Gastrocnemius medialis (tissue), 4 donors: Measurements from ENCODE around the gene NUDT17. TPM values are rescaled to one million over a fixed set of nuclear protein-coding genes. Genes with fewer than 3 reads are reported as not detected.
A peak's percentile ranks its signal among the peaks of the same experiment; 100 is the strongest.
"Not testable (repeated sequence)": the region's sequence is repeated elsewhere in the genome, so short reads cannot be mapped to it uniquely, and the experiment has no call there.

ENCODE experiments used
- ATAC-seq, 2 donors: fragments of 150-250 bp; one replicate each; pipeline ENCODE4 v1.9.1; 2016
- DNase-seq, 2 donors: peaks; one replicate each; pipeline ENCODE4 v3.0.0-alpha.2; 2019
- H3K27ac ChIP-seq, 4 donors: fragments of 200-600 bp; sonication (generic); 1 replicate in 1 of 4; 2 replicates in 3 of 4; pipeline ENCODE4 v1.5.1; 2016 to 2018; ENCODE audit warnings: mild to moderate bottlenecking in 2 of 4, moderate library complexity in 1 of 4
- H3K27me3 ChIP-seq, 3 donors: fragments of 200-600 bp; sonication (generic) in 2 of 3; 1 replicate in 1 of 3; 2 replicates in 2 of 3; pipeline versions ENCODE4 v1.5.1 to v1.6.0; 2016 to 2019; ENCODE audit warnings: mild to moderate bottlenecking in 1 of 3, moderate library complexity in 1 of 3
- H3K36me3 ChIP-seq, 2 donors: fragments of 200-600 bp; sonication (generic) in 1 of 2; one replicate each; pipeline ENCODE4 v1.5.1; 2017 to 2018
- H3K4me1 ChIP-seq, 2 donors: fragments of 200-600 bp; sonication (generic) in 1 of 2; one replicate each; pipeline ENCODE4 v1.5.1; 2016 to 2017; ENCODE audit warnings: mild to moderate bottlenecking in 2 of 2
- H3K4me3 ChIP-seq, 4 donors: fragments of 200-600 bp; sonication (generic) in 3 of 4; 1 replicate in 1 of 4; 2 replicates in 3 of 4; pipeline ENCODE4 v1.5.1; 2016 to 2019; ENCODE audit warnings: mild to moderate bottlenecking in 2 of 4
- H3K9me3 ChIP-seq, 3 donors: fragments of 200-600 bp; sonication (generic) in 2 of 3; 1 replicate in 1 of 3; 2 replicates in 2 of 3; pipeline ENCODE4 v1.5.1; 2016 to 2019
- CTCF ChIP-seq, 5 experiments: fragments of 450-650 bp in 3 of 5; fragments of 200-600 bp in 2 of 5; sonication (generic) in 2 of 5; IDR thresholded peaks in 4 of 5; conservative IDR thresholded peaks in 1 of 5; 1 replicate in 4 of 5; 2 replicates in 1 of 5; pipeline ENCODE4 v1.5.1; 2016 to 2019; ENCODE audit warnings: antibody characterized with exemption in 5 of 5, mild to moderate bottlenecking in 3 of 5, moderate library complexity in 3 of 5
- POLR2A ChIP-seq, 2 donors: fragments of 450-650 bp; IDR thresholded peaks; one replicate each; pipeline ENCODE4 v1.6.1; 2017; ENCODE audit warnings: antibody characterized with exemption in 2 of 2, mild to moderate bottlenecking in 2 of 2, moderate library complexity in 2 of 2
- in situ Hi-C, 4 donors: fragments of 200-750 bp; cut with MboI; loops; one replicate each; pipeline versions ENCODE4 v1.15.0 to v1.8.0; 2017; ENCODE audit warnings: low sequenced_read_pairs in 4 of 4
- intact Hi-C: fragments of 100-400 bp; cut with DNase I; formaldehyde crosslinking; loops from one replicate; pipeline ENCODE4 v1.15.1; 2023; ENCODE audit warnings: low total_unique reads
- total RNA-seq, 4 donors: library from RNA; depleted of rRNA; stranded (reverse); fragments of >200 nt; gene quantifications; one replicate each; pipeline versions ENCODE4 v1.1.0 to v1.2.3, GENCODE V29; 2016

Gene NUDT17
- total RNA-seq, 4 donors from 2014 or later: 0.46 to 2.2 (median 0.51) TPM; not detected in 1

DNA sequence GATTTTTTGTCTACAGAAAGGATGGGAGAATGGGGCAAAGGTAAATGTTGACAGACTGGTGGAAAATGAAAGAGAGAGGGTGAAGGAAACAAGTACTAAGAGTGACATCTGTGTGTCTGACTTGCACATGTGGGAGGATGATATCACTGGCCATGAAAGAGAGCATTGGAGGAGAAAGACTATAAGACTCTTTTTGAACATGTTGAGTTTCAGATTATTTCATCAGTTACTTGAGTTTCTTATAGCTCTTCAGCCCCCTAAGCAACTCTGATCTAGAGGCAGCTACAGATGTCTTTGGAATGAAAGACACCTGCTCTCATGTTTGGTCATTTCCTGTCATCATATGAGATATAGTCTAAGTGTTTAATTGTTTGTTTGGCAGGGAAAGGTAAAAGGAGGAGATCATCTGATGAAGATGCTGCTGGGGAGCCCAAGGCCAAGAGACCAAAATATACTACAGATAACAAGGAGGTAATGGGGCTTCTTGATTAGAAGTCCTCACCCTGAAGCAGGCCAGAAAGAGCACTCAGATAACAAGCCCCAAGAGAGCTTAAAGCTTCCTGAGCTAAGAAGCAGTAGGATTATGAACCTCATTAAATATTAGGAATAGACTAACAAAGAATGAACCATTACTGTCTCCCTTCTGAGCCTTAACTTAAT, 16.9 kb upstream of the NUDT17 start:
- ATAC-seq (no peak), DNase-seq (no peak)
- intact Hi-C loops (loop anchor here (10.0 kb wide), 1 partner anchor 46 kb away; no protein-coding TSS in a partner anchor), in situ Hi-C loops (no loop called here)
- TF ChIP-seq POLR2A (IDR thresholded peaks at IDR 0.05): no peak
- TF ChIP-seq CTCF (IDR thresholded peaks at IDR 0.05 in 4 of 5, conservative IDR thresholded peaks at IDR 0.05 in 1 of 5): no peak
- Histone ChIP-seq H3K4me1 (peaks cover 7 to 11% of the 10 kb centered on the region in 2 donors), H3K9me3 (no peaks in the 10 kb centered on the region), H3K27me3 (no peaks in the 10 kb centered on the region), H3K27ac (no peak overlapping the region), H3K4me3 (no peak overlapping the region), H3K36me3 (peaks cover 8 to 77% of the 10 kb centered on the region in 2 donors)

DNA sequence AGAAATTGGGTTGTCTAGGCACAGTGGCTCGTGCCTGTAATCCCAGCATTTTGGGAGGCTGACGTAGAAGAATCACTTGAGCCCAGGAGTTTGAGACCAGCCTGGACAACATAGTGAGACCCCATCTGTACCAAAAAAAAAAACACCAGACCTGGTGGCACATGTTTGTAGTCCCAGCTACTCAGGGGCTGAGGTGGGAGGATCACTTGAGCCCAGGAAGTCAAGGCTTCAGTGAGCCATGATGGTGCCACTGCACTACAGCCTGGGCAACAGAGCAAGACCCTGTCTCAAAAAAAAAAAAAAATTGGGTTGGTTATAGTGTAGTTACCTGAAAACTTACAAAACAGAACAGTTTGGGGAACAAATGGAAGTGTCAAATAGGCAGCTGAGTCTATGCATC, 14.6 kb upstream of the NUDT17 start:
- in situ Hi-C loops: loop anchor here in 1 of 4 donors (10.0 kb wide), 1 partner anchor 56 kb away; no protein-coding TSS in a partner anchor
- H3K9me3 ChIP-seq, ATAC-seq, H3K4me3 ChIP-seq, DNase-seq, H3K4me1 ChIP-seq, H3K27ac ChIP-seq, H3K27me3 ChIP-seq, intact Hi-C loops: not testable (repeated sequence)
- H3K36me3 ChIP-seq: peaks cover 8 to 94% of the 10 kb centered on the region in 2 donors

- Histone ChIP-seq H3K27me3 (no peaks in the 10 kb centered on the region), H3K36me3 (peaks cover 4 to 97% of the 10 kb centered on the region in 2 donors), H3K4me1 (peaks cover 0 to 4% of the 10 kb centered on the region in 2 donors), H3K4me3 (no peak overlapping the region), H3K27ac (no peak overlapping the region), H3K9me3 (no peaks in the 10 kb centered on the region)
- intact Hi-C loops (no loop called here), in situ Hi-C loops (loop anchor here in 1 of 4 donors (10.0 kb wide), 1 partner anchor 63 kb away; no protein-coding TSS in a partner anchor)
- no peak for DNase-seq
- TF ChIP-seq CTCF (IDR thresholded peaks at IDR 0.05 in 4 of 5, conservative IDR thresholded peaks at IDR 0.05 in 1 of 5) (no peak), POLR2A (IDR thresholded peaks at IDR 0.05) (no peak)
- no peak for ATAC-seq
Observed at GRCh38 chr1:145837656-145838055, 7.8 kb upstream of the NUDT17 start.

- TF ChIP-seq CTCF (IDR thresholded peaks at IDR 0.05 in 4 of 5, conservative IDR thresholded peaks at IDR 0.05 in 1 of 5): no peak
- TF ChIP-seq POLR2A (IDR thresholded peaks at IDR 0.05): no peak
- intact Hi-C loops: no loop called here
- Histone ChIP-seq H3K36me3 (peaks cover 0 to 54% of the 10 kb centered on the region in 2 donors), H3K4me1 (peaks cover 11 to 14% of the 10 kb centered on the region in 2 donors), H3K27ac (no peak overlapping the region), H3K4me3 (no peak overlapping the region), H3K9me3 (no peaks in the 10 kb centered on the region), H3K27me3 (no peaks in the 10 kb centered on the region)
- no peak for DNase-seq
- in situ Hi-C loops: loop anchor here in 2 of 4 donors (5.0 to 10.0 kb wide), 2 partner anchors 169 to 172 kb away; no protein-coding TSS in a partner anchor
- ATAC-seq: no peak
Observed at GRCh38 chr1:145843031-145843430, 2.4 kb upstream of the NUDT17 start.

DNA sequence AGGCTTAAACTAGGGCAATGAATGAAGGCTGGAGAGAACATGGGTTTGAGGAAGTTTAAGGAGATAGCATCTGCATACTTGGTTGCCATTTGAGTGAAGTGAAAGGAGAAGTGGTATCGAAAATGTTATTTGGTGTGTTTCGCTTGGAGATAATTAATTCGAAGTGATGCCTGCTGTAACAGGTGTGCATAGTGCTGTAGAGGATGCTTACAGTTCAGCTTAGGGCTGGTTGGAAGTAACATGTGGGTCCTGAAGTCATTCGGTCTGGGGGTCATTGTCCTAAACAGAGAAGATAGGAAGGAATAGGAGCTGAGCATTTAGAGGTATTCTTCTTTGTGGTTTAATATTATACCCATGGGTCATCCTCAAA, 301 bp upstream of the NUDT17 start:
- ATAC-seq (peak; percentile 25 to 29), DNase-seq (no peak)
- no peak for TF ChIP-seq CTCF (IDR thresholded peaks at IDR 0.05 in 4 of 5, conservative IDR thresholded peaks at IDR 0.05 in 1 of 5)
- no peak for TF ChIP-seq POLR2A (IDR thresholded peaks at IDR 0.05)
- peak overlapping the region; percentile 51 to 65 (median 58) for H3K4me3 ChIP-seq
- peaks cover 6 to 14% of the 10 kb centered on the region in 2 donors for H3K4me1 ChIP-seq
- in situ Hi-C loops (loop anchor here in 2 of 4 donors (5.0 to 10.0 kb wide), 2 partner anchors 167 to 170 kb away; no protein-coding TSS in a partner anchor), intact Hi-C loops (loop anchor here (1.0 kb wide), 2 partner anchors 21 to 168 kb away; partner anchors contain the start of genes POLR3C and RNF115)
- no peaks in the 10 kb centered on the region for H3K9me3 ChIP-seq
- H3K27ac ChIP-seq: peak overlapping the region; percentile 69 to 81 (median 77)
- H3K36me3 ChIP-seq: peaks cover 0 to 53% of the 10 kb centered on the region in 2 donors
- H3K27me3 ChIP-seq: no peaks in the 10 kb centered on the region
